Stimulated activated CD4-positive, alpha-beta T cell treated with anti-CD3 and anti-CD28 coated beads, TNF-alpha, amount 100 ng/mL, for 1 hour (primary cell): ENCODE results near the gene TTC39B.

Experiments used
- DNase-seq, 3 donors: peaks; one replicate each; pipeline ENCODE4 v3.0.0-alpha.2; 2020; ENCODE audit warnings: low read depth in 3 of 3, low spot score in 1 of 3

The TTC39B gene

DNA sequence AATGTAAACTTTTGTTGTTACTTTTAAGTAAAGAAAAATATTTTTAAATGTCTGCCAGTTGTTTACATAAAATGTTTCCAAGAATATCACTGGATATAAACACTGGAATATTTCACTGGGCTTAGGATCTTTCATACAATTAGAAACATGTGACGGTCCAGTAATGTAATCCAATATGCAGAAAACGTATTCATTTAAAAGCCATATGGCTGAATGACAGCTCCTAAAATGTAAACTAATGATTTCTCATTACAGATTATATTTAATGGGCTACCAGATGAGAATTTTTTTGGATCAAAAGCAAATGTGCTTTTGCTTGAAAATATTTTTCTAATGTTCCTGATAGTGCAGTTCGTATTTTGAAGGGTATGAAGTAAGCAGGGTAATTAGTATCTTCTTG is 124.3 kb downstream of the TTC39B start:
- no peak for DNase-seq

GRCh38 chr9:15182101-15182551 is 124.9 kb downstream of the TTC39B start:
- DNase-seq: no peak

GRCh38 chr9:15180124-15180523 is 126.9 kb downstream of the TTC39B start:
- DNase-seq: no peak

DNA sequence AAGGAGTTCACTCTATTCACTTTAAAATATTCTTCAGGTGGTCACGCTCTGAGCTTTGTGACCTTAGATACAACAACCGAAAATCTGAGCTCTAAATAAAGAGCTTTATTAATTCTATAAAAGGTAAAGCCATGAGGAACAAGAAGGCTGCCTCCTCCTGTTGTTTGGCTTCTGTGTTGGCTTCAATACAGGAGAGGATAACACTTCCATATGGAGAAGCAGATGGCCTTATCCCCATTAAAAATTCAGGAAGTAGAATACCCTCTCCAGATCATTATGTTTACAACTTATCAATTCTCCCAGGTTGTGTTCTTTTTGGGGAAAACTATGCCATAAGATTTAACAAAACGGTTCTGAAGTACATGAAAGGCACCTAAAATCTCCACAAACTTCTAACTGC is 128.4 kb downstream of the TTC39B start:
- DNase-seq: no peak

DNA sequence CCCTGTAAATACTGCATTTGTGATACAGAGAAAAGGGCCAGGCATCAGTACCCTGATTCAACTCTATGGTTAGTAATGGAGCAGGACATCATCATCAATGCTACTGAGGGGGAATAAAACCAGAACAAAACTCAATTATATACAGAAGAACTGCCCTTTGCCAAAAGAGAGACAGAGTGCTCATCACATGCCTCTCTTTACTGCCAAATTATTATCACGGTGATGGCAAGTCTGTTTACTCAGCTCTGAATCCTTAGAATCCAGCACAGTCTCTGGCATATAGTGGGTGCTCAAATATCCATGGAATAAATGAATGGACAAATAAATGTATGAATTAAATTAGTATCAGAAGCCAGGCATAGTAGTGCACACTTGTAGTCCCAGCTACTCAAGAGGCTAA is 130.2 kb downstream of the TTC39B start:
- DNase-seq: no peak

DNA sequence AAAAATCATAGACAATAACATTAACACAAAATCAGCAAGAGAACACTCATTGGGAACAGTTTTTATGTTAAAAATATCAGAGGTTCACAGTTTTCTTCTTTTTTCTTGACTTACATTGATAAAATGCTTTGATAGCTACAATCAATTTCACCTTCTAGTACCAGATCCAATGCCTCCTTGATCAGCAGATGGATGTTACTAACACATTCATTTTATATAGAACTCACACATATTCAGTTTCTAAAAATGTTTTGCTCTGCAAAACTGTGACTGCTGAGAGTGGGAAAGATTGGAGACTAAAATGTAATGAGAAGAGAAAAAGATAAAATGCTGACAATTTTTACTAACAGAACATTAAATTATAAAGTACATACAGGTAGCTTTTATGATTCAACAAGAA is 143.1 kb downstream of the TTC39B start:
- DNase-seq: no peak

DNA sequence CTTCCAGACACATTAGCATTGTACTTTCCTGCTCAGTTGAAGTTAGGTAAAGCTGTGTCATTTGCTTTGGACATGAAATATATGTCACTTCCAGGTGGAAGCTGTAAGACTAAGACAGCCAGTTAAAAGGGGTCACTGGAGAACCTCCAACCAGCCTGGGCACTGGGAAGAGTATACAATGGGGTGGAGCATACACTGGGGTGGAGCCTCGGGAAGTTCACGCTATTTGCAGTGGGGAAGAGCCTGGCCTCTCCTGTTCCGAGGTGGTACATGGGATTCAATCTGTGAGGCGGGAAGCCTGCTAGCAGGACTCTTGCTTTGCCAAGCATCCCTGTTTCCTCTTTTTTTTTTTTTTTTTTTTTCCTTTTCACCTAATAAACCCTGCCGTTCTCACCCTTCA is 145.3 kb downstream of the TTC39B start:
- no peak for DNase-seq

DNA sequence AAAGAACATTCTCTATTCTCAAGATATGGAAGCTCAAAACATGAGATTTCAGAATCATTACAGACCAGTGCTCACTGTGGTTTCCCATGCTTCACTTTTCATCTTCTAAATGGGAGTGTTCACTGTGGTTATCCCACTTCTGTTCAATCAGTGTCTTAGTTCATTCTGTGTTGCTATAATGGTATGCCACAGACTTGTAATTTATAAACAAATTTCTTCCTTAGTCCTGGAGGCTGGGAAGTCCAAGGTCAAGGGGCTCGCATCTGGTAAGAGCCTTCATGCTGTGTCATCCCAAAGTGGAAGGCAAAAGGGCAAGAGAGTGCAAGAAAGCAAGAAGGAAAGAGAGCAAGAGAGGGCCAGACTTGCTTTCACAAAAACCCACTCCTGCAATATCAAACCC is 146.3 kb downstream of the TTC39B start:
- no peak for DNase-seq

DNA sequence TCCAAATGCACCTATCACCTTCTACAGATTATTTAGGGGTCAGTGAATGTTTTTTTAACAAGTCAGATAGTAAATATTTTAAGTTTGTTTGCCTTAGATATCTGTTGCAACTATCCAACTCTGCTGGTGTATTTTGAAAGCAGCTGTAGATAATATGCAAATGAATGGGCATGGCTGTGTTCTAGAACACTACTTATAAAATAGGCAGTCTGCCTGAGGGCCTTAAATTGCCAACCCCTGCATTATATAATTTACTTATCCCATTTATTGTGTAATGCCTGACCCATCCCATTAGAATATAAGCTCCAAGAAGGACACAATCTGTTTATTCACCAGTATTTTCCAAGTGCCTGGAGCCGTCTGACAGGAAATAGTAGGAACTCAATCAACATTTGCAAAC is 149.0 kb downstream of the TTC39B start:
- DNase-seq: no peak

- no peak for DNase-seq
Measured at GRCh38 chr9:15157381-15157780, 149.6 kb downstream of the TTC39B start.

DNA sequence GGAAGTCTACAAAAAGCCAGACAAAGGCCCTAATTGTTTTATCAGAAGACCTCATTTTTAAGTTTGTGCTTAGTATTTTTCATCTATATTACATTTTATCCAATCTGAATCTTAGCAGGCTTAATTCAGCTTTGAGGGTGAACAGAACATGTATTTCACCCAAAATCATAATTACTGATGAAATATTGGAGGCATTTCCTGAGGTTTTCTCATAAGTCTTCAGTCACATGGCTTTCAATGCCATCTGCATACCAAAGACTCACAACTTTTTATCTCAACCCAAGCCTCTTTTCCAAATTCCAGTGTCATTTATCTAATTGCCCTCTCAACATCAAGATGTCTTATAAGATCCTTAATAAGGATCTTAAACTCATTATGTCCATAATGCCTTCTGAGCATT is 150.8 kb downstream of the TTC39B start:
- no peak for DNase-seq

GRCh38 chr9:15155826-15156225 is 151.2 kb downstream of the TTC39B start:
- no peak for DNase-seq

DNA sequence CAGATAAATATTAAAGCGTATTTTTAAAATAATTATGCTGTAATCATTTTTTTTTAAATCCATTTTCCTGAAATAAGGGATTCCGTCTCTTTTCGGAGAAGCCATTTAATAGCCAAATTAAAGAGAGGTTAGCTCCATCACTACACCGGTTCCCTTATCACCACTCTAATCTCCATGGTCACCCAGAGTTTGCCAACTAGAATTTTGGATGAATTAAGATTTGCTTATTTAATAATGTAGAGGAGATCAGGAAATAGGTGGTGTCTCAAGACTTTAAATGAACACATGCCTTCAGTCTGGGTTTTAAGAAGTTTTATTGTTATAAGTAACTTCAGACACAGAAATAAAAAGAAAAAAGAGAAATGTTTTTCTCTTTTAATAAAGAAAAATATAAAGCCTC is 151.7 kb downstream of the TTC39B start:
- DNase-seq: no peak

GRCh38 chr9:15154677-15155076 is 152.3 kb downstream of the TTC39B start:
- no peak for DNase-seq

GRCh38 chr9:15153961-15154360 is 153.1 kb downstream of the TTC39B start:
- DNase-seq: no peak

GRCh38 chr9:15150939-15151338 is 156.1 kb downstream of the TTC39B start:
- no peak for DNase-seq

- no peak for DNase-seq
Measured at GRCh38 chr9:15149450-15149849, 157.6 kb downstream of the TTC39B start.

DNA sequence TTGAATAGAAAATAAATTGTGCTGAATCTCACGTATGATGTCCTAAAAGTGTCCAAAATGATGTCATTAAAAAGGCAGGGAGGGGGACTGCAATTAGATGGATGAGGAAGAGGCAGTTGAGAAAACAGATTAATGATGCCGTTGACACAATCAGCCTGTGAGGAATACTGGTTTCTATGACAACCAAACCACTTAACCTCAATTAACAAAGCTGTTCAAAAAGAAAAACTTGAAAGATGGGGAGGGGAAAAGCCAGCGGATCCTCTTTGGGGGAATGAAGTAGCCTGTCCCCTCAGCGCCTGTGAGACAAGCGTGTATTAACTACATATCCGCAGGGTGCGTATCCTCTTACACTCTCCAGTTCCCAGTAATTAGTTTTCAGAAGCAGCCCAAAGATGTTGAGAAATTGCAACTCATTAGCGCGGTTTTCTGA is 160.7 kb downstream of the TTC39B start:
- DNase-seq: no peak

DNA sequence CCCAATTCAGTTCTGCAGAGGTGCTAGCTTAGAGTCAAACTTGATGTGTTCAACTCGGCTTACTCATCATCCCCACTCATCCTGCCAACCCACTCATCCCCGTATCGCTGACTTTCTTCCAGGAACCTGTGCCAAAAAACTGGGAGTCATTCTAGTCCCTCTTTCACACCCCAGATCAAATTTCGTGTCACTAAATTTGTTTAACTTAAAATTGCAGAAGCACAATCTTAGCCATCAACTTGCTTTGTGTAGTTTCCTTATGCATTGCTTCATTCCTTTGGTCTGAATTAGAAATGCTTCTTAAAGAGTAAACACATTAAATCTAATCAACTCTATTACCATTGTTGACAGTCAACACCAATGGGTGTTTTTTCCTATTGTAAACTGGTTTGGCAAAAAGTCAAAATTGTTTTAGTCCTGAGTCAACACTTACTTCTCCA is 162.4 kb downstream of the TTC39B start:
- DNase-seq: no peak

GRCh38 chr9:15142878-15143534 is 164.0 kb downstream of the TTC39B start:
- DNase-seq: no peak

DNA sequence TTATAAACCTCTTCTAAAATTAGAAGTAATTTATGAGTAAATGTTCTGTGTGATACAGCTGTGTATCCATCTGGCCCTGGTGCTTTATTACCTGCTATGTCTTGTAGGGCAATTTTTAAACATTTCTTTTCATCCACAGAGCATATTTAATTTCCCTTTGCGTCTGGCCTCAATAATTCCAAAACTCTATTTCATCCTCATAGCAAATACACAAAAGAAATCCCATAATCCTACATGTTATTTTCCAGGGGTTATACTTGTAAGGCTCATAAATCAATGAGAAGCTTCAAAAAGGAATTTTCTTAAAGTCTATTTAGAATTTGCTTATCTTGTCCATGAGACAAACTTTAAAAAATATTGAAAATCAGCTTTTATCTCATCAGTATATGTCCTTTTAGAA is 167.0 kb downstream of the TTC39B start:
- no peak for DNase-seq

GRCh38 chr9:15139469-15139868 is 167.5 kb downstream of the TTC39B start:
- DNase-seq: no peak

DNA sequence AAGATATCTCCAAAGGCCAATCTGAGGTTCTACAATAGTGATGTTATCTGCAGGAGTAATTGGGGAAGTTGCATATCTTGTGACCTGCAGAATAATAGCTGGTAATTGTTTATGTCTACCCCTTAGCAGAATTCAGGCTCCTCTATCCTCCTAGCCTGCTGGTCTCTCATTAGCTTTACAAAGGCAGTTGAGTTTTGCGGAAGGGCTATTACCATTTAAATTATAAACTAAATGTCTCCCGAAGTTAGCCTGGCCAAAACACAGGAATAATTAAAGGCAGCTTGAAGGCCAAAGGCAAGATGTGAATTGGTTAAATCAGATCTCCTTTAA is 168.7 kb downstream of the TTC39B start:
- no peak for DNase-seq
